Hematopoietic multipotent progenitor cell treated with erythropoietin and hydrocortisone succinate and interleukin-3 and kit ligand, for 4 days (in vitro differentiated cells): ENCODE data around the gene DUSP22.
"Not testable (repeated sequence)": the region's sequence is repeated elsewhere in the genome, so short reads cannot be mapped to it uniquely, and the experiment has no call there.

ENCODE experiments used
- DNase-seq: peaks from one replicate; pipeline ENCODE4 v3.0.0-alpha.2; 2015

Gene DUSP22

DNA sequence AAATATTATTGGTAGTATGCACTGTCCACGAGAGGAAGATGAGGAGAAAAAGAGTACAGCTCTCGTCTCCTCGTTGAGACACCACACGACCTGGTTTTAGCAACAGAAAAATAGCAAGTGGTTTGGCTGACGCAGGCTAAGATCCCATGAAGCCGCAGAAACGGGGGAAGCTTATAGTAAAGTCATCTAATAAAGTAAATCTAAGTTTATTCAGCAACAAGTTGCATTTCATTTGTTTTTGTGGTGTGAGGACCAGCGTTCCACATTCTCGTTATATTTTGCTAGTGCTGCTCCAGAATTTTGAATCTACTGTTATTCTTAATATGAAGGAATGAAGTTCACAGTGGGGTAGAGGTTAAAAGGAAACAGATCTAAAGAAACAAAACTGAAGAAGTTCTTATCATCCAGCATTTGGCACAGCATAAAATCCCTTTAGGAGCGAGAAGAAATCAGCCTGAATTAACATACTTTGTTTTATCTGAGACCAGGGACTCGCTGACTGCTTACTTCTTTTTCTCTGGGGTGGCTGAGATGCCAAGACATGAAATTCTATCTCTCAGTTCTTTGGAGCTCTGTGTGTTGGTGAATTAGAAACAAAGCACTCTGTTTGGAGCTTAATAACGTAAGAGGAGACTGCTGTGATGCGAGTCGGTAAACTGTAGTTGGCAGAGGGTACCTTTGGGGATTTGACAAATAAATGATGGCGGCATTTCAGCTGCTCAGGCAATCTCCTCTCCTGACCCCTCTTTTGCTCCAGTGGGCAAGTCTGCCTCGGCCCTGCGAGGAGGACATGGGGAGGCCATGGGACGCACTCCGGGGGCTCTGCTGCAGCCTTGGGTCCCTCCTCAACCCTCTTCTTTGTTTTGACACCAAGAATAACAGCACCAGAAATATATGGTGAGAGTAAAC is 74.4 kb downstream of the DUSP22 start:
- no peak for DNase-seq

DNA sequence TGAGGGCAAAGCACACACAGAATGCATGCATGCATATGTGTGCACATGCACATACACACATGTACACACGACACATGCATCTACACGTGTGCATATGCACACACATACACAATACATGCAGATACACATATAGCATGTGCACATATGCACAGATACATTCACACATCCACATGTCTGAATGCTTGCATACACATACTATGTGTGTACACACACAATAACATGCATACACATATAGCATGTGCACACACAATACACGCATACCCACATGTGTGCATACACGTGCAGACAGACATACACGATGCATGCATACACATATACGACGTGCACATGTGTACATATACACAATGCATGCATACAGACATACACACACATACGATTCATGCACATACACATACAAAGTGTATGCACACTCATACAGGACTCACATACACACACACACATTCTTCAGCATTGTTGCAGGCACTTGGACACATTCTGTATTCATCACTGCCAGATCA is 75.1 kb downstream of the DUSP22 start:
- no peak for DNase-seq

DNA sequence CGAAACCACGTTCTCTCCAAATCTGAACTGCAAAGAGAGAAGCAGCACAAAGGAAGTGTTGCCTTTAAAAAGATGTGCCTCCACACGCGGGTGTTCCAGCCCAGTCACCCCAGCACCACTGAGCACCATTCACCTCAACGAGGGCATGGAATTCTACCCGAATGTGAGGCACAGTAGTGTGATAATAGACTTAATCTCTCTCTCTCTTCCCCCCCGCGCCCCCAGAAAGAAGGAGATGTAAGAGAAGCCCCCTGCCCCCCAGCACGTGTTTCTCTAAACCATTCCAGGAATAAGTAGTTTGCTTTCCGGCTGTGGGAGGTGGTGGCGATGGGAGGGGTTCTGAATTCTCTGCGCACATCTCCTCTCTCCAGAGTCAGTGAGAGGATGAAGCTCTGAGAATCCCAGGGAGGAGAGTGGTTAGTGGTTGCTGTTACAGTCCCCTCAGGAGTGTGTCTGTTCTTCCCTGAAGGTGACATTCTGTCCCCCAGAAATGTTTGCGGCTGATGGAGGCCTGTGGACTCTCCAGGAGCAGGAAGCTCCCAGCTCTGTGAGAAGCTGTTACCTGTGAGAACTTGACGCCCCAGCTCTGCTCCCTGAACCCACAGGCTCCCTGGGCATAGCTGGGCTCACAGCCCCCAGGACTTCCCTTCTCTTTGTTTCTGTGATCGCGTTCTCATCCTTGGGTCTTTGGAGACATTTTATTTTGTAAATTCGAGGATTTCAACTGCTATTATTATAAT is 75.8 kb downstream of the DUSP22 start:
- no peak for DNase-seq

DNA sequence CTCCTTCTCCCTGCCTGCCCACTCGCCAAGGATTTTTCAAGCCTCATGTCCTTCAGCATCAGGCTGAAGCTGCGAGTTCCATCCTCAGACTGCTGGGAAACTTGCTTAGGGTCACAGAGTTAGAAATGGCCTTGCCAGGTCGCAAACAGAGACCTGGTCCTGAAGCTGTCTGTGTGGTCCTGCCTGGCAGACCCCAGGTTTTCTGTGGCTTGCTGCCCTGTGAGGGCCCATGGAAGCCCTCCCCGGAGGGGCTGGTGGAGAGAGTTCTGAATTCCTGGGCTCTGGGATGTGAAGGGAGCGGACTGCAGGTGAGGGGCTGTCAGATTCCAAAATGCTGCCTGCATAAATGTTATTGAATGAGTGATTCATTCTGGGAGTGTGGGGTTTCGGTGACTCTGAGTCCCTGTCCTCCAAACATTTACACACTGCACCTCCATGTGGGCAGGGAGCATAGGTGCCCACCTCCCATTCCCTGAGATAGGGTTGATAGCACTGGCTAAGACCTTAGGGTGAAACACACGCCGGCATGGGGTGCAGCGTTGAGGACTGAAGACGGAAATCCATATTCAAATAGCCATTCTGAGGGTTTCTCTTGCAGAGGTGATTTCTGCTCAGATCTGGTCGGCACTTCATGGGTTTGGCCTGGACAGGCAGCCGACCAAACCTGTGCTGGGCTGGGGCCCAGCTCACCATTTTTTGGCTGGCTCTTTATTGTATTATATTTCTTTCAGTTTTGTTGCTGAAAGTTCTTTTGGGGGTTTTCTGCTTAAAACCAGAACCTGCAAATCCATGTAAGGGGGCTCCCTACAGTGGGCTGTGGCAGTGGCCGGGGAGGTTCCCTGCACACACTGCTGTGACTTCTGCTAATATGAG is 77.5 kb downstream of the DUSP22 start:
- DNase-seq, result no peak

DNA sequence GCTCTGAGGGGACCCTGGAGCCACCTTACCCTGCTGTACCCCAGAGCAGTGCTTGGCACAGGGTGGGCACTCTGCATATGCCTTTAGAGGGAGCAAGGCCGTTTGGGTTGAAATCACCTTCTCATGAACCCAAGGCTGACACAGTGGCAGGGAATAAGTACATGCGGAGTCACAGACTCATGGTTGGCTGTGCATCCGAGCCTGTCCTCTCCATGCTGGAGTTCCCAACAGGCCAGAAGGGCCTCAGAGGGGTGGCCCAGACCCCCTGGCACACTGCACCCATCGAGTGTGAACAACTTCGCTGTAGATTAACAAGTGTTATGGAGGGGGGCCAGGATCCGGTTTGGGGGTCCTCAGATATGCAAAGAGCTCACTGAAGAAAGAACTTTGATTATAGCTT is 78.3 kb downstream of the DUSP22 start:
- no peak for DNase-seq

DNA sequence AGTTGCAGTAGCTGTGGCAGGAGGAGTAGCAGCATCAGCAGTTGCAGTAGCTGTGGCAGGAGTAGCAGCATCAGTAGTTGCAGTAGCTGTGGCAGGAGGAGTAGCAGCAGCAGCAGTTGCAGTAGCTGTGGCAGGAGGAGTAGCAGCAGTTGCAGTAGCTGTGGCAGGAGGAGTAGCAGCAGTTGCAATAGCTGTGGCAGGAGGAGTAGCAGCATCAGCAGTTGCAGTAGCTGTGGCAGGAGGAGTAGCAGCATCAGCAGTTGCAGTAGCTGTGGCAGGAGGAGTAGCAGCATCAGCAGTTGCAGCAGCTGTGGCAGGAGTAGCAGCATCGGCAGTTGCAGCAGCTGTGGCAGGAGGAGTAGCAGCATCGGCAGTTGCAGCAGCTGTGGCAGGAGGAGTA is 79.6 kb downstream of the DUSP22 start:
- DNase-seq, result not testable (repeated sequence)

DNA sequence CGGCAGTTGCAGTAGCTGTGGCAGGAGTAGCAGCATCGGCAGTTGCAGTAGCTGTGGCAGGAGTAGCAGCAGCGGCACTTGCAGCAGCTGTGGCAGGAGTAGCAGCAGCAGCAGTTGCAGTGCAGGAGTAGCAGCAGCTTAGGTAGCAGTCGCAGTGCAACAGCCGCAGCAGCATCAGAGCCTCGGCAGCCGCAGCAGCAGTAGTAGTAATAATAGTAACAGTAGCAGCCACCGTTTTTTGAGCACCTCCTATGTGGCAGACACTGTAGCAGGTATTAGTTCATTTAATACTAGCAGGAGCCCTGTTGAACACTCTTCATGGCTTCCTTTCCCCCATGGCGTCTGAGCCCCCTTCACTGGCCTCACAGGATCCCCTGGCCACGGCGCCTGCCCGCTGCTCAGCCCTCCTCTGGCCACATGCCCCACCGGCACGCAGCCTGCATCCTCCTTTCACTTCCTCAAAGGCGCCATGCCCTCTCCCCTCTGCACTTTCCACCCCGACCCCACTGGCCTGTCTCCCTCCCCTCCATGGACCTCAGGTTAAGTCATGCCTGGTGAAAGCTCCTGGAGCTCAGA is 80.1 kb downstream of the DUSP22 start:
- no peak for DNase-seq

DNA sequence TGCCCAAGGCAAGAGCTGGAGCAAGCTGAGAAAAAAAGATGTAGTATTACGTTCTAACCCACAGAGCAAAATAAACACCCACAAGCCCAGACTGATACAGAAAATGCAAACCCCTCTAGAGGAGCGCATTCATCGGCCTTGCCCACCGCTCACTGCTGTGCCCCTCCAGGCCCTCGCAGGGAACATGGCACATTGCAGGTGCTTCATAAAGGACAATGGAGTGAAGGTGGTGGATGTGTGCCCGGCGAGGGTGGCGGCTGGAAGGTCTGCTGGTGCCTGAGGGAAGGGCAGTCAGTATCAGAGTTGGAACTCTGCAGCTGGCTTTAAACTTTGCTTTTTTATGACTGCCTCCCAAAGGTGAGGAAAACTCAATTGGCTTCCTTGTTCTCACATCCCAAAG is 80.7 kb downstream of the DUSP22 start:
- no peak for DNase-seq

DNA sequence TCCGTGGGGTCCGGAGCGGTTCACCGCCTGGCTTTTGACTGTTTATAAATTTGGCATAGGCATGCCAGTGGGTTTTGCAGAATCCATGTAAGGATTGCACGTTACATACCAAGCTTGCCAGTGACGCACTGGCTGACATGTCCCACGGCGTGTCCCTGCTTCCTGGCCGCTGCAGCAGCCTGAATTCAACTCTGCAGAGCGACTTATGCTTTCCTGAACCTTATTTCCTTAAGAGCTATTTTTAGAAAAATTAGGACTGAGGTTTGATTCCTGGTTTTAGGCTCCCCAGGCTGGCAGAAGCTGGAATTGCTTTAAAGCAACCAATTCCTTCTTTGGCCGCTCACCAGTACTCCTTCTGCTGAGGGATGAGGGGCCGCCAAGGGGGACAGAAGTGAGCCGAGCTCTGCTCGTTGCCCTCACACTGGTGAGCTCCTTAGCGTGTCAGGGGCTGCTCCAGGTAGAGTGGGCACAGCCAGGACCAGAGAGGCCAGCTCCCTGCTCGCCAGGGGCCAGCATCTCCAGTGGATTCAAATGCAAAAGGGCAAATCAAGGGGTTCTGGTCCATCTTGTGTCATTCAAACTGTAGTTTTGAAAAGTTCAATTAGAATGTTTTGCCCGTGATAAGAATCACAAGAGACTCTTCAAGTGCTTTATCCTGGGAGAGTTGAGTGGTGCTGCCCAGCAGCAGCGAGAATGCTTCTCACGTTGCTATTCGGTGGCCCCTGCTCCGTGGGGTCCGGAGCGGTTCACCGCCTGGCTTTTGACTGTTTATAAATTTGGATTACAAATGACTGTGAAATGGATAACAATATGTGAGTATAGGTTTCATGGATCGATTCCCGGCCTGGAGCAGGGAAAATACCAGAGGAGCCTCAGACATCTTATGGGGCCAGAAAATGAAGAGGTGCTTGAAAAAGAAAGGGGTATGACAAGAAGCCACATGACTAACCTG is 81.8 kb downstream of the DUSP22 start:
- DNase-seq, result no peak

DNA sequence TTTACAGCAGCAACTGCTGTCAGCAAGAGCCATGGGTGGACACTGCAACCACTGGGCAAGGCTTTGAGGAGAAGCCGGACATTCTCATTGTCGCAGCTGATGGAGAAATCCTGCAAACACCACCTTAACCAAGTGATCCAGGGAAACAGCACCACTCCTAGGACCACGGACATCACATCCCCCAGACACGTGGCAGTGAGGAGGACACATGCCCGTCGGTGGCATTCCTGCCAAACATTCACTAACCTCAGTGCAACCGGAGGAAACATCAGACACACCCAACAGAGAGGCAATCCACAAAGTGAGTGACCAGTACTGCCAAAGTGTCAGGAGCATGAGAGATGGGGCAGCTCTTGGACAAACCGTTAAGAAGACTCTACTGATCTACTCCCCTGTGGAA is 82.7 kb downstream of the DUSP22 start:
- no peak for DNase-seq

DNA sequence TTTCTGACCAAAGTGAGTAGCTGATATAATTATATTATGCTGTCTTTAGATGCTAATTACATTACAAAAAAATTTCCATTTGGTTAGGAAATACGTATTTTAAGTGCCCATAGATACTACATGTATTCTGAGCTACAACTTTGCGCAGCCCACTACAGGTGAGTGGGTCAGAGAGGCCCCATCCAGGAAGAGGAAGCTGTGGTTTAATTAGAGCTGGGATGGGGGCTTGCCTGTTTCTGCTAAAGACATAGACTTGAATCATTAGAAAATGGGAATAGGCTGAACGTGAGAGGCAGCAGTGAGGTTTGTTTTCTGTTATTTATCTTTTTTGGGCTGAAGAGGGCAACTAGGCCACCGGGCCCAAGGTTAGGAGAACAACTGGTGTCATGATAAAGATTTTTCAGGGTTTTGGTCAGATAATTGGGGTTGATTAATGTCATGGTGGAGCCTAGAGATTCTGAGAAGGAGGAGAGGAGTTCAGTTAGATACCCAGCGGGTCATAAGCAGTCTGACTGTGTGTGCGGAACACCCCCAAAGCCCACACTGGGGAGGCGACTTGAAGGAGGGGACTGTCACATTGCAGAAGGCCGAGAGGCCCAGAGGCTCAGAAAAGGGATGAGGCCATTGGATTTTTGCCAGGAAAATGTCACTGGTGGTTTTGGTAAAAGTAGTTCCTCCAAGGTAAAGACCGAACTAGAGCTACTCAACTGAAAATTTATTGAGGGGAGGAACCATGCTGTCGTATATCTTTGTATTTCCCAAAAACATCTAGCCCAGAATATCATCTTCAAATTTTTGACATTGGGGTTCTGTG is 84.7 kb downstream of the DUSP22 start:
- DNase-seq, result peak; percentile 42

DNA sequence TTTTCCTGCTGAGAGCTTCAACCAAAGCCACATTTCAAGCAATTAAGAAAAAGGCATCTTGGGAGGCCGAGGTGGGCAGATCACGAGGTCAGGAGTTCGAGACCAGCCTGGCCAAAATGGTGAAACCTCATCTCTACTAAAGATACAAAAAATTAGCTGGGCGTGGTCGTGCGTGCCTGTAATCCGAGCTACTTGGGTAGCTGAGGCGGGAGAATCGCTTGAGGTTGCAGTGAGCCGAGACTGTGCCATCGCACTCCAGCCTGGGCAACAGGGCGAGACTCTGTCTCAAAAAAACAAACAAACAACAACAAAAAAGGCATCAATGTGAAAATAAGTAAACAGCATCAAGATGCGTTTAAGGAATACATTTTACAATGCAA is 85.3 kb downstream of the DUSP22 start:
- not testable (repeated sequence) for DNase-seq

DNA sequence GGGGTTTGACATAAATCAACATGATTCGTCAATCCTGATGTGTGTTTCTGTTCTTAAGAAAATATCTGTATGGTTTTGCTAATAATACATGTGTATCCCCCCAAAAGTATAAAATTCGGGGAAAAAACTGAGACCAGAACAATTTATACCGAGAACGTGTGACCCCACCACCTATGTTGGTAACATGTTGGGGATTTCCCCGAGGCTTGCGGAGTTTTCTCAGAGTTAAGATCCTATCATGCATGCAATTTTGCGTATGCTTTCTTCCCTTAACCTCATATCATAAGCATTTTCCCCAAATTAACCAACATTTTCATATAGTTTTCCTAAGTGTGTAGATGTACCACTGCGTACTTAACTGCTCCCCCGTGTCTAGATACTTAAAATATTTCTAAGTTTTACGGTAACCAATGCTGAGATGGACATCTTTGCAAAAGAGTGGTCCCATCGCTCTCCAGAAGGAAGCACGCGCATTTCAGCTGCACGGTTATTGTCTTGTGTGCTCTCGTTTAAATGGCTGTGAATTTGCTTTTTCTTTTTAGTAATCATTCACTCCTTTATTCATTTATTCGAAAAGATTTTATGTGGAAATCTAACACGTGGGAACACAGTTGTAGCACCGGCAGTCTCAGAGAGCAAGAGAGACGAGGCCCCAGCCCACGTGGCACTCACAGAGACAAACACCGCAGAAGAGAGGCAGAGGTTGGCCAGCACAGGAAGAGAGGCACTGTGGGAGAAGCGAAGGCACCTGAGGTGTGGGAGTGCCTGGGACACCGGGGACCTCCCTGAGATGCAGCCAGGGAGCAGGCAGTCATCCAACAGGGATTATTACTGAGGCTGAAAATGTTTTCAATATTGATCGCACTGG is 86.0 kb downstream of the DUSP22 start:
- DNase-seq, result no peak

DNA sequence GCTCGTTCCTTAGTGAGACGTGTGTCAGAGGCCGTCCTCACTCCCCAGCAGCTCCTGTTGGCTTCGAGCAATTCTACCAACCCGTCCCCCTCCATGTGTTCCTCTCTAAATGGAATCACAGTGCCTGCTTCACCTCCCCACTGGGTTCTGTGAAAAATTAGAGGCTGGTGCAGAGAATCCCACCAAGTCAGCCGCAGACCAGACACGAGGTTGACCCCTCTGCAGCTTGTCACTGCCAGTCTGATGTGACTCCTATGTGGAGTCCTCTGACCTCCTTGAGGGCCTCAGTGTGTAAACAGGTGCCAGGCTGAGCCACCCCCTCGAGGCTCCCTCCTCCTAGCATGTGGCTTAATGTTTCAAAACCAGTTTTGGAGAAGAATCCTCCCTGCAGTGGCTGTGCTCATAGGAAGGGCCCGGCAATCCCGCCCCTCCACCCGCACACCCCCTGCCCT is 86.7 kb downstream of the DUSP22 start:
- no peak for DNase-seq

DNA sequence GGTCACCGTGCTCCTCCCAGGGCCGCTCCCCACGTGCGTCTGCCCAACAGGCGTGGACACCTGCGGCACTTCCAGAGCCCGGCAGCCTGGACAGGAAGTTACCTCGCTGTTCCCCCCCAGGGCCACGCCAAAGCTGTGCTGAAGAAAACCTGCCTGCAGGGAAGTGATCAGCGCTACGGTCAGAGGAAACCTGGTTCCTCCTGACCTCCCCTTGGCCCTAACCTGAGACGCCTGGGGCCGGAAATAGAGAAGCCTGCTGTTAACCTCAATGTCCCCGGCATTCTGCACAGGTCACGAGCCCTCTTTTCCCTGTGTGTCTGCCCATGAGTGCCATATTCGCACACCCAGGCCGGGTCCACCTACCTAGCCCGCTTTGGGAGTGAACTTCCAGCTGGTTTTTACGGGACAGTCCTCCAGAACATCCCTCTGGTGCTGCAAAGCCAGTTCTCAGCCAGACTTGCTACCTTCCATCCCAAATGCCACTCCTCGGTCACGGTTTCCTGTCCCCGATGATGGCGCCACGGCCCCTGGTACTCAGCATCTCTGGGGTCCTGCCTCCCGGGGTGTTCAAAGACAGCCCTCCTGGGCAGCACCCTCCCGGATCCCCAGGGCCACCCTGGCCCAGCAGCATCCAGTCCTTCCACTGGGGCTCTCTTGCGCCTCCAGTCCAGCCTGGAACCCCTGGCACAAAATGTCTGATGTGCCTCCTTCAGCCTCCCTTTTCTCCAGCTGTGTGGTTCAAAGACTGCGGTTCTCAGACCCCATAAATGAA is 87.3 kb downstream of the DUSP22 start:
- DNase-seq, result peak; percentile 9

DNA sequence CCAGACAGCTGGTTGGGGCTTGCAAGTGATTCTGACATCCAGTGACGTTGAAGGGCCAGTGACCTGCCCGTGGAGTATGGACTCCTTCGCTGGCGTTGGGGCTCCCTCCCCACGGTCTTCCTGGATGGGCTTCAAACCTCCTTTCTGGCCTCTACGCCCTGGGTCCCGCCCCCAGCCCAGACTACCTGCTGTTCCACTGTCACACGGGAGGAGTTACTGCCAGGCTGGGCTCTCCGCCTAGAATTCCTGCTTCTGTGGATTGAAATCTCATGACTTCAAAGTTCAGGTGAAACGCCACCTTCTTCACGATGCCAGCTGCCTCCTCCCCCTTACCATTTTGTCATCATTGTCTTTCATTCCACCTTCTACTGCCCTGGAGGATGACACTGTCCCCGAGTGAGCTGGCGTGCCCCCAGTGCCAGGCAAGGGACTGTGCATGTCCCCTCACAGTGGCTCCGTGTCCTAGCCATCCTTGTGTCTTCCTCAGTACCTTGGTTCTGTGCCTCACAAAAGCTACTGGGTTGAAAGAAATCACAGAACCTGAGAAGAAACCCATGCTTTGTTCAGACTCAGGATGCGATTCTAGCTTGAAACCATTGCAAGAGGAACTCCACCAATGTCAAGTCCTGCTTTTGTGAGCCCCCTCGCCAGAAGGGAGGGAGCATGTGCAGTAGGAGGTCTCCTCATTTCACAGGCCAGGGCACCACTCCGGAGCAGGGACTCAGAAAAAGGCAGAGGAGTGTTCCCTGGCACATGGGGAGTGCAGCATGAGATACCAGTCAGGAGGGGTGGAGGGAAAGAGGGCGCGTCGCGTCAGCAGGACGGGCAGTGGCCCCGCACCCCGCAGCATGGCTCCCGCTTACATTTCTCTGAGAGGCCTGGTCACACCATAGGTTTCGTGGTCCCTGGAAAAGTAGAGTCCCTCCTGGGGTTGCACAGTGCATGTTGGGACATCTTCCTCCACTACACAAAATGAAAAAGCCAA is 88.2 kb downstream of the DUSP22 start:
- no peak for DNase-seq

DNA sequence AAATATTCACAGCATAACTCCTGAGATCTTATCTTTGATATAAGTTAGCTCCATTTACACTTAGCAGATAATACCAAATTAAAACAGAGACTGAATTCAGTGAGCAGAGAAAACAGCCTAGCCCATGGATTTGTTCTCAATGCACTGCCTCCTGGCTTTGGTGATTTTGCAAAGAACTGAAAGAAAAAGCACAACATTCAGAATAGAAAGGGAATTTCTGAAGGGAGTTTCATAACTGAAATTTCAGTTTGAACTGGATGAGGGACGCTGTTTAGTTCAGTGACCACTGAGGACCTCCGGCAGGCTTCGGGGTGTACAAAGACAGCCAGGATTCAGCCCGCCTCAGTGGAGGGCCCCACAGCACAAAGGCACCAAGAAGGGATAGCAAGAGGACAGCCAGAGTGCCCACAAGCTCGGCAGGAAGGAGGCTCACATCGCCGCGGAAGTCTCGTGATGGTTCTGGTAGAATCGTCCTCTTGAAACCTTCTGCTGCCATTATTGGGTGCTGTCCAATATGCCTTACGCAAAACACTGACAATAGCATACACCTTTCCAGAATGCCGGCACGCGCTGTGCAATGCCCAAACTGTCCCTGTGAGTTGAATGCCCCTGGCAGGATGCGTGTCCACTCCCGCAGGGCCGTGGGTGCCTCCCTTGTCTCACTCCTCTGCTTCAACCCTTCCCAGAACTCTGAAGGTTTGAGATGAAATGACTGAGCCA is 89.6 kb downstream of the DUSP22 start:
- no peak for DNase-seq
